Measurements from ENCODE around the gene RAD51B.
A peak's percentile ranks its signal among the peaks of the same experiment; 100 is the strongest.

Gene RAD51B

GRCh38 chr14:68159701-68160633 lies 340.4 kb downstream of the RAD51B start:
- DNase-seq (ENCODE audit: low read depth in 1 of 2, low spot score in 1 of 2): no peak
- no peak for TF ChIP-seq JUND (IDR thresholded peaks at IDR 0.05; ENCODE audit: low read depth)
- in situ Hi-C loops (cut with HindIII; ENCODE audit: low pct_unique_long_range_greater_than_20kb, low sequenced_read_pairs): no loop called here

- no peak for TF ChIP-seq JUND (IDR thresholded peaks at IDR 0.05; ENCODE audit: low read depth)
- in situ Hi-C loops (cut with HindIII; ENCODE audit: low pct_unique_long_range_greater_than_20kb, low sequenced_read_pairs): no loop called here
- DNase-seq (ENCODE audit: low read depth in 1 of 2, low spot score in 1 of 2): no peak
Measured at GRCh38 chr14:68160779-68161546, 341.4 kb downstream of the RAD51B start.

GRCh38 chr14:68162887-68163286 lies 343.3 kb downstream of the RAD51B start:
- no peak for DNase-seq (ENCODE audit: low read depth in 1 of 2, low spot score in 1 of 2)
- in situ Hi-C loops (cut with HindIII; ENCODE audit: low pct_unique_long_range_greater_than_20kb, low sequenced_read_pairs): no loop called here
- no peak for TF ChIP-seq JUND (IDR thresholded peaks at IDR 0.05; ENCODE audit: low read depth)

- peak in 1 of 2 experiments; percentile 67 for DNase-seq (ENCODE audit: low read depth in 1 of 2, low spot score in 1 of 2)
- peak; percentile 74 for TF ChIP-seq JUND (IDR thresholded peaks at IDR 0.05; ENCODE audit: low read depth)
- in situ Hi-C loops (cut with HindIII; ENCODE audit: low pct_unique_long_range_greater_than_20kb, low sequenced_read_pairs): no loop called here
Measured at GRCh38 chr14:68164711-68165113, 345.1 kb downstream of the RAD51B start.

DNA sequence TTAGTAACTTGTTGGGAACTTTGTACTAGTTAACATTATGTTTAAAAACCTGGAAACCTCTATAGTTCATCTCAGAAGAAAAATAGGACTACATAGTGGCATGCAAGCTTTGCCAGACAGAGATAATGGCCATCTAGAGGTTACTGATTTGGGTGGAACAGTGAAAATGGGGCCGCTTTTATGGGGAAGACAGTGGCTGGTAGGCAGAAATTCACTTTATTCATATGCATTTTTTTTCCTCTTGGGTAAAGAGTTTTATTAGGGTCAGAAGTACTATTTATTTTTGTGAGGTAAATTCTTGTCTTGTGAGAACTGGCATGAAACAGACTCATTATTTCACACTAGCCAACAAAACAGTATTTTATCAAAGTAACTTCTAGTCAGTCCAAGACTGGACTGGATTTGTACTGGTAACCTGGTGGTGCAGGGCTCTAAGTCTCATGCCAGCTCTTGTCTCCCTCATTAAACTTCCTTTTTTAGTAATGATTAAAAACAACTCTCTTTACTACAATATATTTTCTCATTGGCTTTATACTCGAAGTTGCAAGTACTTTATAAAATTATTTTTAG lies 345.8 kb downstream of the RAD51B start:
- in situ Hi-C loops (cut with HindIII; ENCODE audit: low pct_unique_long_range_greater_than_20kb, low sequenced_read_pairs): no loop called here
- DNase-seq (ENCODE audit: low read depth in 1 of 2, low spot score in 1 of 2): no peak
- no peak for TF ChIP-seq JUND (IDR thresholded peaks at IDR 0.05; ENCODE audit: low read depth)

DNA sequence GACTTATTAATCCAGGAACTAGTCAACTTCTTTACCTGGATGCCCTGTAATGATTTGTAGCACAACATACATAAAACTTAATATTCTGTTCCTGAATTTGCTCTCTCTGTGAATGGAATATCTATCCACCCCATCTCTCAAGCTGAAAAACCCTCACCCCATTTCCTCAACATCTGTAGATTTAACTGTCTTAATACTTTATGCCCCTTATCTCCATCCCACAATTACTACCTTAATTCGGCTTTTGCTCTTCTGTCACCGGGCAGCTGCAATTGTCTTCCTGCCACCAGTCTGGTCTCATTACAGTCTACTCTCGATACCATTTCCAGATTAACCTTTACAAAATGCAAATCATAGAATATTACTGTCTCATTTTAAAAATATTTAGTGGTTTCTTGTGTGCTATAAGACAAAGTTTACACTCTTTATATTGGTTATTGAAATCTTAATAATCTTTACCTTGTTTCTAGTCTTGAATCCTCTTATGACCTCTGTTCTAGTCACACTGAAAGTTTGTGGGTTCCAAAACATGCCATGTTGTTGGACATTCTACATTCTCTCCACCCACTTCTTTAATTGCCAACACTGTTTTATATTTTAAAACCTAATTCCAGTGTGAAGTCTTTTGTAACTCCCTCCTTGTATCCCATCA lies 347.3 kb downstream of the RAD51B start:
- no peak for DNase-seq (ENCODE audit: low read depth in 1 of 2, low spot score in 1 of 2)
- in situ Hi-C loops (cut with HindIII; ENCODE audit: low pct_unique_long_range_greater_than_20kb, low sequenced_read_pairs): no loop called here
- TF ChIP-seq JUND (IDR thresholded peaks at IDR 0.05; ENCODE audit: low read depth): no peak

DNA sequence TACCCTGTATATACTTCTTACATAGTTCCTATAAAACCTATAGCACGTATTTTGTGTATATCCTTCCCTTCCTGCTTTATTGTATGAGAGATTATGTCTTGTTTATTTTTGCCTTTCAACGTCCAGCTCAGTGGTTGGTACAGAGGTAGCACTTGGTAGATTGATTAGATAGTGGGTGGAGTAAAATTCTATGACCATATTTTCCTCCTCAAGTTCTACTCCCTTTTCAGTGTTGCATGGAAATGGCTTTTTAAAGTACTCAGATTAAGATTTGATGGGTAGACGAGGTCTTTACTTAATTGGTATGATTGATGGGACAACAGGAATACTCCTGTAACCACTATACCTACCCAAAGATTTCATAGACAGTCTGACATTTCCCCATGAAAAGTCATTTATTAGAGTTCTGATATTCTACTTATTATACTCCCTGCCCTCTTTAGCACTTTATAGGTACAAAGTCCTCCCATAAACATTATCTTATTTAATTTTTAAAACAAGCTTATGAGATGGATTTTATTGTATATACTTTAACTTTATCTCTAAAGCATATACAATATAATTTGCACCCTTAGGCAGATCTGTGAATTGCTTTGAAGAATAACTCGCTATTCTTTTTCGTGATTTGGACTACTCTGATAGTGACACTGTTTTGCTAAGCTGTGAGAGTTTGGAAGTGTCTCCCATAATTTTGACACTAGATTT lies 348.0 kb downstream of the RAD51B start:
- peak; percentile 64 for TF ChIP-seq JUND (IDR thresholded peaks at IDR 0.05; ENCODE audit: low read depth)
- peak in 1 of 2 experiments; percentile 76 for DNase-seq (ENCODE audit: low read depth in 1 of 2, low spot score in 1 of 2)
- in situ Hi-C loops (cut with HindIII; ENCODE audit: low pct_unique_long_range_greater_than_20kb, low sequenced_read_pairs): no loop called here

GRCh38 chr14:68168460-68169109 lies 349.0 kb downstream of the RAD51B start:
- DNase-seq (ENCODE audit: low read depth in 1 of 2, low spot score in 1 of 2): no peak
- in situ Hi-C loops (cut with HindIII; ENCODE audit: low pct_unique_long_range_greater_than_20kb, low sequenced_read_pairs): no loop called here
- TF ChIP-seq JUND (IDR thresholded peaks at IDR 0.05; ENCODE audit: low read depth): 0 out of 2 replicates have a peak, but pooled peaks have one; percentile 32

DNA sequence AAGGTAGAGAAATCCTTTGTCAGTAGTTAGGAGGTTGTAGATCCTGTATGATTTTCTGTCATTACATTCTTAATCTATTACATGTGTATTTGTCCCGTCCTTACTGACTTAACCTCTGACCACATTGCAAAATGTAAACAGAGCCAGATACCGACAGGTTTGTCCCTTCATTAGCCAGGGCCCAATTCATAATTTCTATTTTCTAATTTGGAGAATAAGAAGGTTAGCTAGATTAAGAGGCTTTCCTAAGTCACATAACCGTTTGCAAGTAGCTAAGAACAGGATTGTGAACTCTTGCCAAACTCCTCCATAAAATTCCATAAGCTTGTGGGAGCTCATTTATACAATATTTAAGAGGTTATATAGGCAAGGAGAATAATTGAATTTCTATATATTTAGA lies 352.6 kb downstream of the RAD51B start:
- peak; percentile 95 for TF ChIP-seq JUND (IDR thresholded peaks at IDR 0.05; ENCODE audit: low read depth)
- in situ Hi-C loops (cut with HindIII; ENCODE audit: low pct_unique_long_range_greater_than_20kb, low sequenced_read_pairs): no loop called here

DNA sequence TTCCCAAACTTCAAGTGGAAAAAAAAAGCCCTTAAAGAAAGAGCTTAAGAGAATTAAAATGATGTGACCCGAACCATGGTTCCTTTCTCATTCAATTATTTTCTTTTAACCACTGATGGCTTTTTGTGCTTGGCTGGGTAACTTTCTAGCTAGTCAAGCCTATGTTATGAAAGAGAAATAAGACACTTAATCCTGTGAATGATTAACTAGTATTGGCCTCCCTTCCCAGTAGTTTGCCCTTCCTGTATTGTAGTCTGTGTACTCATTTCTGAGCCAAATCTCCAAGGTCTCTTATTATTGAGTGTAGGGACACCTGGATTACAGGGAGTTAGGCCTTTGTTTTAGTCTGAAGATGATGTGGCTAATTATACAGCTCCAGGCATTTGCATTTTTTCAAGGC lies 353.0 kb downstream of the RAD51B start:
- DNase-seq (ENCODE audit: low read depth in 1 of 2, low spot score in 1 of 2): peak in 1 of 2 experiments; percentile 93
- in situ Hi-C loops (cut with HindIII; ENCODE audit: low pct_unique_long_range_greater_than_20kb, low sequenced_read_pairs): no loop called here
- TF ChIP-seq JUND (IDR thresholded peaks at IDR 0.05; ENCODE audit: low read depth): peak; percentile 55; the same call in 1 of the 2 replicates

More for the DNA sequence above, 352.6 kb downstream of the RAD51B start:
- peak in 1 of 2 experiments; percentile 86 for DNase-seq (ENCODE audit: low read depth in 1 of 2, low spot score in 1 of 2)

Data from T47D (cell line).